ENCODE data around the gene COPS6.

Gene COPS6

GRCh38 chr7:100080907-100081534 is 7.7 kb upstream of the COPS6 start:
- DNase-seq (ENCODE audit: low spot score), result no peak

- DNase-seq (ENCODE audit: low spot score), result peak; percentile 93
Observed at GRCh38 chr7:100081535-100082102, 7.2 kb upstream of the COPS6 start, which contains the start of gene ZNF3. ZNF3 (minus strand) TSS chr7:100081723; CDS start chr7:100077357, 4,366 bp downstream.

- DNase-seq (ENCODE audit: low spot score), result no peak
Observed at GRCh38 chr7:100082978-100083377, 5.8 kb upstream of the COPS6 start.

GRCh38 chr7:100085515-100085914 is 3.3 kb upstream of the COPS6 start:
- DNase-seq (ENCODE audit: low spot score), result no peak

GRCh38 chr7:100087055-100087750 is 1.6 kb upstream of the COPS6 start:
- no peak for DNase-seq (ENCODE audit: low spot score)

- no peak for DNase-seq (ENCODE audit: low spot score)
Observed at GRCh38 chr7:100088095-100088620, 611 bp upstream of the COPS6 start.

- no peak for DNase-seq (ENCODE audit: low spot score)
Observed at GRCh38 chr7:100089458-100090196, 858 bp downstream of the COPS6 start.

- no peak for DNase-seq (ENCODE audit: low spot score)
Observed at GRCh38 chr7:100090527-100091410, 2.0 kb downstream of the COPS6 start.

GRCh38 chr7:100091411-100092181 is 2.8 kb downstream of the COPS6 start:
- DNase-seq (ENCODE audit: low spot score), result no peak

- DNase-seq (ENCODE audit: low spot score), result no peak
Observed at GRCh38 chr7:100093054-100093453, 4.3 kb downstream of the COPS6 start.

GRCh38 chr7:100093498-100093897 is 4.7 kb downstream of the COPS6 start:
- DNase-seq (ENCODE audit: low spot score), result no peak

- DNase-seq (ENCODE audit: low spot score), result no peak
Observed at GRCh38 chr7:100093925-100094486, 5.2 kb downstream of the COPS6 start.

- no peak for DNase-seq (ENCODE audit: low spot score)
Observed at GRCh38 chr7:100095289-100095688, 6.5 kb downstream of the COPS6 start.

GRCh38 chr7:100095704-100096103 is 6.9 kb downstream of the COPS6 start:
- DNase-seq (ENCODE audit: low spot score), result no peak

- no peak for DNase-seq (ENCODE audit: low spot score)
Observed at GRCh38 chr7:100098913-100099312, 10.1 kb downstream of the COPS6 start.

- DNase-seq (ENCODE audit: low spot score), result no peak
Observed at GRCh38 chr7:100099452-100099851, 10.7 kb downstream of the COPS6 start.

- DNase-seq (ENCODE audit: low spot score), result peak; percentile 91
Observed at GRCh38 chr7:100100420-100101015, 11.7 kb downstream of the COPS6 start.

- peak; percentile 96 for DNase-seq (ENCODE audit: low spot score)
Observed at GRCh38 chr7:100101016-100101862, 12.5 kb downstream of the COPS6 start, which contains the start of the genes AP4M1 and MCM7. AP4M1 (plus strand) TSS chr7:100101643; CDS start chr7:100101715, 72 bp downstream. MCM7 (minus strand) TSS chr7:100101397; CDS start chr7:100101294, 103 bp downstream.
